Glutamatergic neuron (in vitro differentiated cells): ENCODE results near the gene ANXA5. TPM values are rescaled to one million over a fixed set of nuclear protein-coding genes. Genes with fewer than 3 reads are reported as not detected.

Source experiments
- DNase-seq: peaks from one replicate; pipeline ENCODE4 v3.0.0; 2022
- H3K27ac Mint-ChIP-seq: one replicate; pipeline ENCODE4 v1.8.0; 2020; ENCODE audit warnings: mild to moderate bottlenecking, mixed read lengths, inconsistent platforms; ENCODE audit not compliant: unreplicated experiment
- H3K27me3 Mint-ChIP-seq: one replicate; pipeline ENCODE4 v1.8.0; 2020; ENCODE audit warnings: mild to moderate bottlenecking, moderate library complexity, mixed read lengths, inconsistent platforms; ENCODE audit not compliant: unreplicated experiment
- H3K36me3 Mint-ChIP-seq: one replicate; pipeline ENCODE4 v1.8.0; 2020; ENCODE audit warnings: mild to moderate bottlenecking, mixed read lengths, inconsistent platforms; ENCODE audit not compliant: unreplicated experiment
- H3K4me1 Mint-ChIP-seq: one replicate; pipeline ENCODE4 v1.8.0; 2020; ENCODE audit warnings: mild to moderate bottlenecking, low read depth, mixed read lengths, inconsistent platforms; ENCODE audit not compliant: unreplicated experiment
- H3K4me3 Mint-ChIP-seq: one replicate; pipeline ENCODE4 v1.8.0; 2020; ENCODE audit warnings: mild to moderate bottlenecking, mixed read lengths, inconsistent platforms; ENCODE audit not compliant: unreplicated experiment
- H3K9me3 Mint-ChIP-seq: one replicate; pipeline ENCODE4 v1.8.0; 2020; ENCODE audit warnings: mild to moderate bottlenecking, moderate library complexity, mixed read lengths, inconsistent platforms; ENCODE audit not compliant: unreplicated experiment
- total RNA-seq: library from RNA; stranded (reverse); fragmentation: NEBNext Ultra II Directional; extraction: Animal tissue kit (Norgen Biotek cat#: 25700); gene quantifications from one replicate; pipeline ENCODE4 v1.2.1, GENCODE V29; 2021; ENCODE audit not compliant: unreplicated experiment
- TF ChIP-seq, protein P1 (sequence below): fragments of 200-600 bp; sonication (generic); IDR thresholded peaks from one replicate; pipeline ENCODE4 v1.5.0; 2021; ENCODE audit not compliant: partially characterized antibody, unreplicated experiment

ANXA5 gene
- total RNA-seq, 1 donor from 2014 or later = 250 TPM

DNA sequence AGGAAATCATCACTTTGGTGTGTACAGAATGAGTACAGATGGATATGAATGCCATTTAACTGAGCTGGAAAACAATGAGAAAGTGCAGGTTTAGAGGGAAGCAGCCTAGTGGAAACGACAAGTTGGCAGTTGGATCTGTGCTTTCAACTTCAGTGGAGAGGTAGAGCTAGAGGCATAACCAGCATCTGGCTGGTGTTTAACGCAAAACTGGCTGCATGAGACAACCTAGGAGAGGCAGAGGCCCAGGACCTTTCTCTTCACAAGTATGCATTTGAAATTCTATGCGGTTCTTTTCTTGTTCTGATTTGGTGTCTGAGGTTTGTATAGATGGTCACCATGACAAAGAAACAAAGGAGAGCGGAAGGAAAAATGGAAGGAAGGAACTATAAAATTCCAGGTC, 63.1 kb downstream of the ANXA5 start:
- H3K9me3 Mint-ChIP-seq = no peaks in the 10 kb centered on the region
- H3K4me1 Mint-ChIP-seq = peaks cover 2% of the 10 kb centered on the region
- no peaks in the 10 kb centered on the region for H3K36me3 Mint-ChIP-seq
- no peak overlapping the region for H3K27ac Mint-ChIP-seq
- no peak for DNase-seq
- no peak overlapping the region for H3K4me3 Mint-ChIP-seq
- TF ChIP-seq, protein P1, sequence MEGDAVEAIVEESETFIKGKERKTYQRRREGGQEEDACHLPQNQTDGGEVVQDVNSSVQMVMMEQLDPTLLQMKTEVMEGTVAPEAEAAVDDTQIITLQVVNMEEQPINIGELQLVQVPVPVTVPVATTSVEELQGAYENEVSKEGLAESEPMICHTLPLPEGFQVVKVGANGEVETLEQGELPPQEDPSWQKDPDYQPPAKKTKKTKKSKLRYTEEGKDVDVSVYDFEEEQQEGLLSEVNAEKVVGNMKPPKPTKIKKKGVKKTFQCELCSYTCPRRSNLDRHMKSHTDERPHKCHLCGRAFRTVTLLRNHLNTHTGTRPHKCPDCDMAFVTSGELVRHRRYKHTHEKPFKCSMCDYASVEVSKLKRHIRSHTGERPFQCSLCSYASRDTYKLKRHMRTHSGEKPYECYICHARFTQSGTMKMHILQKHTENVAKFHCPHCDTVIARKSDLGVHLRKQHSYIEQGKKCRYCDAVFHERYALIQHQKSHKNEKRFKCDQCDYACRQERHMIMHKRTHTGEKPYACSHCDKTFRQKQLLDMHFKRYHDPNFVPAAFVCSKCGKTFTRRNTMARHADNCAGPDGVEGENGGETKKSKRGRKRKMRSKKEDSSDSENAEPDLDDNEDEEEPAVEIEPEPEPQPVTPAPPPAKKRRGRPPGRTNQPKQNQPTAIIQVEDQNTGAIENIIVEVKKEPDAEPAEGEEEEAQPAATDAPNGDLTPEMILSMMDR = no peak
- no peaks in the 10 kb centered on the region for H3K27me3 Mint-ChIP-seq

- no peaks in the 10 kb centered on the region for H3K9me3 Mint-ChIP-seq
- TF ChIP-seq, protein P1 = no peak
- H3K36me3 Mint-ChIP-seq = no peaks in the 10 kb centered on the region
- H3K4me1 Mint-ChIP-seq = no peaks in the 10 kb centered on the region
- no peak for DNase-seq
- no peaks in the 10 kb centered on the region for H3K27me3 Mint-ChIP-seq
- H3K27ac Mint-ChIP-seq = no peak overlapping the region
- H3K4me3 Mint-ChIP-seq = no peak overlapping the region
These were observed 64.1 kb downstream of the ANXA5 start for GRCh38 chr4:121632636-121633035.

Other genes starting within 250 kb of the ANXA5 start
- gene SMIM43, start 68.2 kb upstream of the ANXA5 start, total RNA-seq = not detected
- 25.4 TPM for gene EXOSC9, start 104.3 kb upstream of the ANXA5 start, total RNA-seq
- 8.9 TPM for gene CCNA2, start 126.9 kb upstream of the ANXA5 start, total RNA-seq
- gene BBS7, start 173.5 kb upstream of the ANXA5 start, total RNA-seq = 49.8 TPM